ENCODE data around the gene SYMPK.

The SYMPK gene

GRCh38 chr19:45789035-45789786 is 73.7 kb downstream of the SYMPK start:
- peaks cover 26% of the 10 kb centered on the region for H3K36me3 ChIP-seq (ENCODE audit: control insufficient read depth, insufficient read depth, low read length)
- no peaks in the 10 kb centered on the region for H3K9me3 ChIP-seq (ENCODE audit: control insufficient read depth, insufficient read depth, low read length)
- no peaks in the 10 kb centered on the region for H3K27me3 ChIP-seq (ENCODE audit: control insufficient read depth, insufficient read depth, low read length)
- H3K9ac ChIP-seq (ENCODE audit: low read depth, low read length), result no peak overlapping the region
- H3K4me1 ChIP-seq (ENCODE audit: control insufficient read depth, insufficient read depth, low read length), result peaks cover 4% of the 10 kb centered on the region
- H3K4me3 ChIP-seq (ENCODE audit: low read depth, low read length), result no peak overlapping the region

DNA sequence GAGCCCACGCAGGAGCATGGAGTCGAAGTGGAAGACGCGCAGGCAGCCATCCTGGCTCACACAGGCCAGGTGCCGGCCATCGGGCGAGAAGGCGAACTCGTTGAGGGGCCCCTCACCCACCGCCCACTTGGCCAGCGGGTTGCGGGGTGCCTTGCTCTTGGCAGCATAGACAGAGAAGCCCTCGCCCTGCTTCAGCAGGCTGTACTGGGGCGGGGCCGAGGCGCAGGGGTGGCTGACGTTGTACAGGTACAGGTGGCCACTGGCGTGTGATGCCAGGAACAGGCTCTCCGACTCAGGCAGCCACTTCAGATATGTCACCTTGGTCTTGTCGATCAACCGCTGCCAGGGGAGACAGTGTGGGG is 76.4 kb downstream of the SYMPK start:
- no peaks in the 10 kb centered on the region for H3K27me3 ChIP-seq (ENCODE audit: control insufficient read depth, insufficient read depth, low read length)
- peaks cover 26% of the 10 kb centered on the region for H3K36me3 ChIP-seq (ENCODE audit: control insufficient read depth, insufficient read depth, low read length)
- H3K4me1 ChIP-seq (ENCODE audit: control insufficient read depth, insufficient read depth, low read length), result no peaks in the 10 kb centered on the region
- no peak overlapping the region for H3K4me3 ChIP-seq (ENCODE audit: low read depth, low read length)
- H3K9me3 ChIP-seq (ENCODE audit: control insufficient read depth, insufficient read depth, low read length), result no peaks in the 10 kb centered on the region
- no peak overlapping the region for H3K9ac ChIP-seq (ENCODE audit: low read depth, low read length)

- Histone ChIP-seq H3K27me3 (ENCODE audit: control insufficient read depth, insufficient read depth, low read length) (peaks cover 2% of the 10 kb centered on the region), H3K4me1 (ENCODE audit: control insufficient read depth, insufficient read depth, low read length) (no peaks in the 10 kb centered on the region), H3K36me3 (ENCODE audit: control insufficient read depth, insufficient read depth, low read length) (peaks cover 26% of the 10 kb centered on the region), H3K9ac (ENCODE audit: low read depth, low read length) (no peak overlapping the region), H3K4me3 (ENCODE audit: low read depth, low read length) (no peak overlapping the region), H3K9me3 (ENCODE audit: control insufficient read depth, insufficient read depth, low read length) (no peaks in the 10 kb centered on the region)
Observed at GRCh38 chr19:45785781-45786532, 77.0 kb downstream of the SYMPK start.

DNA sequence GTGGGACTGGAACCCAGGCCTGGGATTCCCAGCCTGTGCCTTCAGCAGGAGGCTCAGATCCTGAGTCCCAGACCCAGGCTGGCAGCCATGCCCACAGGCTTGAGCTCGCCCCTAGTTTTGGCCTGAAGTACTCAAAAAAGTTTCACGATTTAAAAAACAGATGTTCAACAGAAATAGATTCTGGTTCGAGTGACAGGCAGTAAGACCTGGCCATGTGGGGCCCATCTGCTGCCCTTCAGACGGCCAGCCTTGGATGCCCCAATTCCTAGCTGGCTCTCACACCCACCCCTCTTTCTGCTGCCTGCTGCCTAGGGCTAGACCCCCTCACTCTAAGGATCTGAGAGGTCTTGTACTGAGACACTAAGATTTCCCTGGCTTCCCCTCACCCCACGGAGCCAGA is 77.8 kb downstream of the SYMPK start:
- peaks cover 6% of the 10 kb centered on the region for H3K27me3 ChIP-seq (ENCODE audit: control insufficient read depth, insufficient read depth, low read length)
- H3K4me1 ChIP-seq (ENCODE audit: control insufficient read depth, insufficient read depth, low read length), result peaks cover 3% of the 10 kb centered on the region
- no peak overlapping the region for H3K9ac ChIP-seq (ENCODE audit: low read depth, low read length)
- H3K4me3 ChIP-seq (ENCODE audit: low read depth, low read length), result no peak overlapping the region
- H3K36me3 ChIP-seq (ENCODE audit: control insufficient read depth, insufficient read depth, low read length), result peaks cover 26% of the 10 kb centered on the region
- no peaks in the 10 kb centered on the region for H3K9me3 ChIP-seq (ENCODE audit: control insufficient read depth, insufficient read depth, low read length)

GRCh38 chr19:45784096-45784495 is 78.9 kb downstream of the SYMPK start:
- Histone ChIP-seq H3K27me3 (ENCODE audit: control insufficient read depth, insufficient read depth, low read length) (peaks cover 9% of the 10 kb centered on the region), H3K9ac (ENCODE audit: low read depth, low read length) (no peak overlapping the region), H3K4me1 (ENCODE audit: control insufficient read depth, insufficient read depth, low read length) (peaks cover 8% of the 10 kb centered on the region), H3K4me3 (ENCODE audit: low read depth, low read length) (no peak overlapping the region), H3K36me3 (ENCODE audit: control insufficient read depth, insufficient read depth, low read length) (peaks cover 26% of the 10 kb centered on the region), H3K9me3 (ENCODE audit: control insufficient read depth, insufficient read depth, low read length) (no peaks in the 10 kb centered on the region)

GRCh38 chr19:45782820-45783785 is 79.8 kb downstream of the SYMPK start:
- Histone ChIP-seq H3K9ac (ENCODE audit: low read depth, low read length) (no peak overlapping the region), H3K9me3 (ENCODE audit: control insufficient read depth, insufficient read depth, low read length) (no peaks in the 10 kb centered on the region), H3K4me1 (ENCODE audit: control insufficient read depth, insufficient read depth, low read length) (peaks cover 8% of the 10 kb centered on the region), H3K27me3 (ENCODE audit: control insufficient read depth, insufficient read depth, low read length) (peaks cover 9% of the 10 kb centered on the region), H3K4me3 (ENCODE audit: low read depth, low read length) (no peak overlapping the region), H3K36me3 (ENCODE audit: control insufficient read depth, insufficient read depth, low read length) (peaks cover 21% of the 10 kb centered on the region)

GRCh38 chr19:45782162-45782691 is 80.7 kb downstream of the SYMPK start, which contains the start of gene DMPK:
DMPK (minus strand) TSS chr19:45782490; CDS start chr19:45782352, 138 bp downstream.
- Histone ChIP-seq H3K9me3 (ENCODE audit: control insufficient read depth, insufficient read depth, low read length) (no peaks in the 10 kb centered on the region), H3K9ac (ENCODE audit: low read depth, low read length) (no peak within 1 kb of the TSS), H3K36me3 (ENCODE audit: control insufficient read depth, insufficient read depth, low read length) (peaks cover 27% of the 10 kb centered on the region), H3K4me3 (ENCODE audit: low read depth, low read length) (no peak within 1 kb of the TSS), H3K4me1 (ENCODE audit: control insufficient read depth, insufficient read depth, low read length) (peaks cover 8% of the 10 kb centered on the region), H3K27me3 (ENCODE audit: control insufficient read depth, insufficient read depth, low read length) (peaks cover 9% of the 10 kb centered on the region)

GRCh38 chr19:45781214-45782161 is 81.5 kb downstream of the SYMPK start:
- no peak overlapping the region for H3K4me3 ChIP-seq (ENCODE audit: low read depth, low read length)
- peaks cover 9% of the 10 kb centered on the region for H3K27me3 ChIP-seq (ENCODE audit: control insufficient read depth, insufficient read depth, low read length)
- H3K9ac ChIP-seq (ENCODE audit: low read depth, low read length), result no peak overlapping the region
- H3K4me1 ChIP-seq (ENCODE audit: control insufficient read depth, insufficient read depth, low read length), result peaks cover 8% of the 10 kb centered on the region
- H3K9me3 ChIP-seq (ENCODE audit: control insufficient read depth, insufficient read depth, low read length), result no peaks in the 10 kb centered on the region
- peaks cover 26% of the 10 kb centered on the region for H3K36me3 ChIP-seq (ENCODE audit: control insufficient read depth, insufficient read depth, low read length)

GRCh38 chr19:45780448-45781213 is 82.3 kb downstream of the SYMPK start:
- Histone ChIP-seq H3K4me3 (ENCODE audit: low read depth, low read length) (no peak overlapping the region), H3K4me1 (ENCODE audit: control insufficient read depth, insufficient read depth, low read length) (peaks cover 8% of the 10 kb centered on the region), H3K9ac (ENCODE audit: low read depth, low read length) (no peak overlapping the region)

DNA sequence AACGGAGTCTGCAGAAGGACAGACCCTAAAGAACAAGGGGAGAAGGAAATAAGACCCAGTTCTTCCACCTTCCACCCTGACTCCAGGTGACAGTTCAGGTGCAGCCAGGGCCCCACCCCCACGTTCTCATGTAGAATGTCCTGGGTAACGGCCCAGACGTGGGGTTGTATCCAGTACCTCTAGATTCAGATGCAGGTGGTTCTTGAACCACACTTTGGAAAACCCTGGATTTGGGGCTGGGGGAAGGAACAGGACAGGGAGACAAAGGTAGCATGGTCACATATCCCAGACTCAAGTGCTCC is 82.8 kb downstream of the SYMPK start:
- H3K4me3 ChIP-seq (ENCODE audit: low read depth, low read length), result peak overlapping the region; percentile 71
- H3K9me3 ChIP-seq (ENCODE audit: control insufficient read depth, insufficient read depth, low read length), result no peaks in the 10 kb centered on the region
- H3K9ac ChIP-seq (ENCODE audit: low read depth, low read length), result no peak overlapping the region

More at GRCh38 chr19:45780448-45781213, 82.3 kb downstream of the SYMPK start:
- Histone ChIP-seq H3K27me3 (ENCODE audit: control insufficient read depth, insufficient read depth, low read length) (peaks cover 9% of the 10 kb centered on the region), H3K9me3 (ENCODE audit: control insufficient read depth, insufficient read depth, low read length) (no peaks in the 10 kb centered on the region), H3K36me3 (ENCODE audit: control insufficient read depth, insufficient read depth, low read length) (peaks cover 18% of the 10 kb centered on the region)

More for the DNA sequence above, 82.8 kb downstream of the SYMPK start:
- peaks cover 9% of the 10 kb centered on the region for H3K27me3 ChIP-seq (ENCODE audit: control insufficient read depth, insufficient read depth, low read length)
- peaks cover 8% of the 10 kb centered on the region for H3K4me1 ChIP-seq (ENCODE audit: control insufficient read depth, insufficient read depth, low read length)
- H3K36me3 ChIP-seq (ENCODE audit: control insufficient read depth, insufficient read depth, low read length), result peaks cover 14% of the 10 kb centered on the region
